Measurements from ENCODE around the gene SSRP1. TPM values are rescaled to one million over a fixed set of nuclear protein-coding genes. Genes with fewer than 3 reads are reported as not detected.
A peak's percentile ranks its signal among the peaks of the same experiment; 100 is the strongest.

SSRP1 gene
- polyA plus RNA-seq, 3 donors: 165 to 216 (median 212) TPM

GRCh38 chr11:57323167-57323854, 12.4 kb downstream of the SSRP1 start:
- no peak for DNase-seq (ENCODE audit: extremely low read depth in 1 of 11, low read depth in 9 of 11, low spot score in 4 of 11)

- peak in 8 of 11 donors; percentile 71 to 91 (median 82) for DNase-seq (ENCODE audit: extremely low read depth in 1 of 11, low read depth in 9 of 11, low spot score in 4 of 11)
Observed at GRCh38 chr11:57322256-57323166, 13.2 kb downstream of the SSRP1 start.

GRCh38 chr11:57321388-57322255, 14.1 kb downstream of the SSRP1 start:
- no peak for DNase-seq (ENCODE audit: extremely low read depth in 1 of 11, low read depth in 9 of 11, low spot score in 4 of 11)

GRCh38 chr11:57320719-57321387, 14.8 kb downstream of the SSRP1 start:
- no peak for DNase-seq (ENCODE audit: extremely low read depth in 1 of 11, low read depth in 9 of 11, low spot score in 4 of 11)

- no peak for DNase-seq (ENCODE audit: extremely low read depth in 1 of 11, low read depth in 9 of 11, low spot score in 4 of 11)
Observed at GRCh38 chr11:57320067-57320718, 15.5 kb downstream of the SSRP1 start.

- no peak for DNase-seq (ENCODE audit: extremely low read depth in 1 of 11, low read depth in 9 of 11, low spot score in 4 of 11)
Observed at GRCh38 chr11:57318178-57318577, 17.5 kb downstream of the SSRP1 start.

- DNase-seq (ENCODE audit: extremely low read depth in 1 of 11, low read depth in 9 of 11, low spot score in 4 of 11): no peak
Observed at GRCh38 chr11:57316017-57316416, 19.7 kb downstream of the SSRP1 start.

GRCh38 chr11:57315491-57315890, 20.2 kb downstream of the SSRP1 start:
- DNase-seq (ENCODE audit: extremely low read depth in 1 of 11, low read depth in 9 of 11, low spot score in 4 of 11): no peak

- DNase-seq (ENCODE audit: extremely low read depth in 1 of 11, low read depth in 9 of 11, low spot score in 4 of 11): no peak
Observed at GRCh38 chr11:57314221-57314973, 21.3 kb downstream of the SSRP1 start.

- DNase-seq (ENCODE audit: extremely low read depth in 1 of 11, low read depth in 9 of 11, low spot score in 4 of 11): no peak
Observed at GRCh38 chr11:57313788-57314135, 21.9 kb downstream of the SSRP1 start.

GRCh38 chr11:57313071-57313787, 22.5 kb downstream of the SSRP1 start:
- no peak for DNase-seq (ENCODE audit: extremely low read depth in 1 of 11, low read depth in 9 of 11, low spot score in 4 of 11)

GRCh38 chr11:57312511-57313021, 23.1 kb downstream of the SSRP1 start:
- no peak for DNase-seq (ENCODE audit: extremely low read depth in 1 of 11, low read depth in 9 of 11, low spot score in 4 of 11)

- peak in 4 of 11 donors; percentile 63 to 74 (median 68) for DNase-seq (ENCODE audit: extremely low read depth in 1 of 11, low read depth in 9 of 11, low spot score in 4 of 11)
Observed at GRCh38 chr11:57311109-57311936, 24.4 kb downstream of the SSRP1 start.

- DNase-seq (ENCODE audit: extremely low read depth in 1 of 11, low read depth in 9 of 11, low spot score in 4 of 11): no peak
Observed at GRCh38 chr11:57310630-57311086, 25.0 kb downstream of the SSRP1 start.

- no peak for DNase-seq (ENCODE audit: extremely low read depth in 1 of 11, low read depth in 9 of 11, low spot score in 4 of 11)
Observed at GRCh38 chr11:57310091-57310490, 25.6 kb downstream of the SSRP1 start.

Data from renal cortex interstitium (tissue), 11 donors.